K562 (cell line): ENCODE results near the gene NELL1. TPM values are rescaled to one million over a fixed set of nuclear protein-coding genes. Genes with fewer than 3 reads are reported as not detected.

Experiments used
- CHD1 ChIP-seq: fragments of 200-600 bp; sonication (generic); IDR thresholded peaks from one replicate; pipeline ENCODE4 v1.6.1; 2012; ENCODE audit warnings: mild to moderate bottlenecking, moderate library complexity, low read length, inconsistent platforms
- DACH1 ChIP-seq: fragments of 450-650 bp; IDR thresholded peaks from 2 replicates; pipeline ENCODE4 v1.6.1; 2018; ENCODE audit not compliant: partially characterized antibody
- ZNF324 ChIP-seq: fragments of 250-450 bp; sonication (Bioruptor Pico); IDR thresholded peaks from 2 replicates; pipeline ENCODE4 v1.4.0; 2020; ENCODE audit warnings: mild to moderate bottlenecking
- polyA plus RNA-seq, 8 experiments: library from polyadenylated mRNA; depleted of rRNA in 4 of 8; stranded (reverse) in 5 of 8; unstranded in 3 of 8; fragments of >200 nt; fragmentation: Nextera tagmentation in 2 of 8; fragmentation: Illumina TruSeq in 1 of 8; extraction: Ambion mirVana in 2 of 8; extraction: Trizol in 1 of 8; gene quantifications; 2 replicates each; pipeline versions ENCODE4 v1.2.1 to v1.2.3, GENCODE V29; 2011 to 2014; ENCODE audit warnings: inconsistent platforms in 1 of 8, missing spikeins in 1 of 8
- total RNA-seq, 7 experiments: library from RNA; depleted of rRNA in 6 of 7; stranded (reverse); fragments of >200 nt in 6 of 7; fragmentation: Illumina TruSeq in 2 of 7; extraction: Trizol in 2 of 7; gene quantifications; 2 replicates each; pipeline versions ENCODE4 v1.2.1 to v1.2.3, GENCODE V29; 2011 to 2021; ENCODE audit warnings: low replicate concordance in 1 of 7
- TF ChIP-seq, protein P1 (sequence below), 2 experiments: fragments of 450-650 bp in 1 of 2; sonication (generic) in 1 of 2; formaldehyde crosslinking in 1 of 2; IDR thresholded peaks; 2 replicates each; pipeline versions ENCODE4 v1.7.1 to v1.9.0; 2016 to 2022; ENCODE audit warnings: inconsistent platforms in 1 of 2, mild to moderate bottlenecking in 1 of 2, missing genetic modification reagents in 1 of 2
- TF ChIP-seq, protein P2 (sequence below), 3 experiments: fragments of 200-800 bp in 1 of 3; fragments of 250-450 bp in 1 of 3; fragments of 450-650 bp in 1 of 3; sonication (Bioruptor Pico) in 1 of 3; sonication (Bioruptor generic) in 1 of 3; formaldehyde crosslinking in 1 of 3; IDR thresholded peaks; 2 replicates each; pipeline versions ENCODE4 v1.6.1 to v1.8.0; 2016 to 2022; ENCODE audit warnings: mild to moderate bottlenecking in 2 of 3, missing genetic modification characterization in 2 of 3, missing compliant biosample characterization in 1 of 3, moderate library complexity in 1 of 3

Gene NELL1
- total and polyA plus RNA-seq, 9 of the 15 experiments (the other 6 are each of a cell fraction or from before 2014, with no cell fraction given), result not detected

DNA sequence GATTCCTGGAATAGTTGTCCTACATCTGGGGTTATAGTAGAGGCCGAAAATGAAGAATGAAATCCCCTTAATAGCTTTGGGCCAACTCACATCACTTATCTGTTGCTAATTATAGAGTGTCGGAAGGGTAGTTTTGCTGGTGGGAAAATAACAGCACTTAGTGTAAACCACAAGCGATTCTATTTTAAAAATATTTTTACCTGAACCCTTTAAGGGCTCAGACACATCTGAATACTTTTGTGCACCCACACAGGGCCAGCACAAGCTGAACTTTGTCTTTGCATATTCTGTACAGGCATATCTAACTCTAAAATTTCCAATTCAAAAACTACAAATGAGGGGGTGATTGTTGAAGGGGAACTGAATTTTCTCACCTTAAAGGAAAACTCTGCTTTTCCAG, 42.4 kb upstream of the NELL1 start (continued):
- TF ChIP-seq, protein P1, sequence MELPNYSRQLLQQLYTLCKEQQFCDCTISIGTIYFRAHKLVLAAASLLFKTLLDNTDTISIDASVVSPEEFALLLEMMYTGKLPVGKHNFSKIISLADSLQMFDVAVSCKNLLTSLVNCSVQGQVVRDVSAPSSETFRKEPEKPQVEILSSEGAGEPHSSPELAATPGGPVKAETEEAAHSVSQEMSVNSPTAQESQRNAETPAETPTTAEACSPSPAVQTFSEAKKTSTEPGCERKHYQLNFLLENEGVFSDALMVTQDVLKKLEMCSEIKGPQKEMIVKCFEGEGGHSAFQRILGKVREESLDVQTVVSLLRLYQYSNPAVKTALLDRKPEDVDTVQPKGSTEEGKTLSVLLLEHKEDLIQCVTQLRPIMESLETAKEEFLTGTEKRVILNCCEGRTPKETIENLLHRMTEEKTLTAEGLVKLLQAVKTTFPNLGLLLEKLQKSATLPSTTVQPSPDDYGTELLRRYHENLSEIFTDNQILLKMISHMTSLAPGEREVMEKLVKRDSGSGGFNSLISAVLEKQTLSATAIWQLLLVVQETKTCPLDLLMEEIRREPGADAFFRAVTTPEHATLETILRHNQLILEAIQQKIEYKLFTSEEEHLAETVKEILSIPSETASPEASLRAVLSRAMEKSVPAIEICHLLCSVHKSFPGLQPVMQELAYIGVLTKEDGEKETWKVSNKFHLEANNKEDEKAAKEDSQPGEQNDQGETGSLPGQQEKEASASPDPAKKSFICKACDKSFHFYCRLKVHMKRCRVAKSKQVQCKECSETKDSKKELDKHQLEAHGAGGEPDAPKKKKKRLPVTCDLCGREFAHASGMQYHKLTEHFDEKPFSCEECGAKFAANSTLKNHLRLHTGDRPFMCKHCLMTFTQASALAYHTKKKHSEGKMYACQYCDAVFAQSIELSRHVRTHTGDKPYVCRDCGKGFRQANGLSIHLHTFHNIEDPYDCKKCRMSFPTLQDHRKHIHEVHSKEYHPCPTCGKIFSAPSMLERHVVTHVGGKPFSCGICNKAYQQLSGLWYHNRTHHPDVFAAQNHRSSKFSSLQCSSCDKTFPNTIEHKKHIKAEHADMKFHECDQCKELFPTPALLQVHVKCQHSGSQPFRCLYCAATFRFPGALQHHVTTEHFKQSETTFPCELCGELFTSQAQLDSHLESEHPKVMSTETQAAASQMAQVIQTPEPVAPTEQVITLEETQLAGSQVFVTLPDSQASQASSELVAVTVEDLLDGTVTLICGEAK (IDR thresholded peaks at IDR 0.05), result no peak
- TF ChIP-seq, protein P1 (CRISPR knock-in tag; IDR thresholded peaks at IDR 0.05), result no peak
- no peak for TF ChIP-seq ZNF324 (CRISPR knock-in tag)
- no peak for TF ChIP-seq DACH1
- TF ChIP-seq, protein P2, sequence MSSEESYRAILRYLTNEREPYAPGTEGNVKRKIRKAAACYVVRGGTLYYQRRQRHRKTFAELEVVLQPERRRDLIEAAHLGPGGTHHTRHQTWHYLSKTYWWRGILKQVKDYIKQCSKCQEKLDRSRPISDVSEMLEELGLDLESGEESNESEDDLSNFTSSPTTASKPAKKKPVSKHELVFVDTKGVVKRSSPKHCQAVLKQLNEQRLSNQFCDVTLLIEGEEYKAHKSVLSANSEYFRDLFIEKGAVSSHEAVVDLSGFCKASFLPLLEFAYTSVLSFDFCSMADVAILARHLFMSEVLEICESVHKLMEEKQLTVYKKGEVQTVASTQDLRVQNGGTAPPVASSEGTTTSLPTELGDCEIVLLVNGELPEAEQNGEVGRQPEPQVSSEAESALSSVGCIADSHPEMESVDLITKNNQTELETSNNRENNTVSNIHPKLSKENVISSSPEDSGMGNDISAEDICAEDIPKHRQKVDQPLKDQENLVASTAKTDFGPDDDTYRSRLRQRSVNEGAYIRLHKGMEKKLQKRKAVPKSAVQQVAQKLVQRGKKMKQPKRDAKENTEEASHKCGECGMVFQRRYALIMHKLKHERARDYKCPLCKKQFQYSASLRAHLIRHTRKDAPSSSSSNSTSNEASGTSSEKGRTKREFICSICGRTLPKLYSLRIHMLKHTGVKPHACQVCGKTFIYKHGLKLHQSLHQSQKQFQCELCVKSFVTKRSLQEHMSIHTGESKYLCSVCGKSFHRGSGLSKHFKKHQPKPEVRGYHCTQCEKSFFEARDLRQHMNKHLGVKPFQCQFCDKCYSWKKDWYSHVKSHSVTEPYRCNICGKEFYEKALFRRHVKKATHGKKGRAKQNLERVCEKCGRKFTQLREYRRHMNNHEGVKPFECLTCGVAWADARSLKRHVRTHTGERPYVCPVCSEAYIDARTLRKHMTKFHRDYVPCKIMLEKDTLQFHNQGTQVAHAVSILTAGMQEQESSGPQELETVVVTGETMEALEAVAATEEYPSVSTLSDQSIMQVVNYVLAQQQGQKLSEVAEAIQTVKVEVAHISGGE (CRISPR knock-in tag; IDR thresholded peaks at IDR 0.05), result no peak
- no peak for TF ChIP-seq CHD1
